GM12864 (cell line): ENCODE results near the gene DNAH3.
A peak's percentile ranks its signal among the peaks of the same experiment; 100 is the strongest.
"Not testable (repeated sequence)": the region's sequence is repeated elsewhere in the genome, so short reads cannot be mapped to it uniquely, and the experiment has no call there.

Experiments used
- DNase-seq: peaks from one replicate; pipeline ENCODE4 v3.0.0-alpha.2; 2011; ENCODE audit warnings: low read depth
- H3K4me3 ChIP-seq: 2 replicates; pipeline ENCODE4 v1.5.1; 2011; ENCODE audit warnings: mild to moderate bottlenecking, low read depth, low read length, control low read depth
- TF ChIP-seq, protein P1 (sequence below): IDR thresholded peaks from 2 replicates; pipeline ENCODE4 v1.5.1; 2011; ENCODE audit warnings: low read depth, mild to moderate bottlenecking, moderate library complexity, low read length, control low read depth, inconsistent platforms; ENCODE audit errors: missing control alignments

DNAH3 gene

GRCh38 chr16:21161211-21161610 is 10.6 kb upstream of the DNAH3 start:
- DNase-seq = no peak
- no peak overlapping the region for H3K4me3 ChIP-seq
- TF ChIP-seq, protein P1, sequence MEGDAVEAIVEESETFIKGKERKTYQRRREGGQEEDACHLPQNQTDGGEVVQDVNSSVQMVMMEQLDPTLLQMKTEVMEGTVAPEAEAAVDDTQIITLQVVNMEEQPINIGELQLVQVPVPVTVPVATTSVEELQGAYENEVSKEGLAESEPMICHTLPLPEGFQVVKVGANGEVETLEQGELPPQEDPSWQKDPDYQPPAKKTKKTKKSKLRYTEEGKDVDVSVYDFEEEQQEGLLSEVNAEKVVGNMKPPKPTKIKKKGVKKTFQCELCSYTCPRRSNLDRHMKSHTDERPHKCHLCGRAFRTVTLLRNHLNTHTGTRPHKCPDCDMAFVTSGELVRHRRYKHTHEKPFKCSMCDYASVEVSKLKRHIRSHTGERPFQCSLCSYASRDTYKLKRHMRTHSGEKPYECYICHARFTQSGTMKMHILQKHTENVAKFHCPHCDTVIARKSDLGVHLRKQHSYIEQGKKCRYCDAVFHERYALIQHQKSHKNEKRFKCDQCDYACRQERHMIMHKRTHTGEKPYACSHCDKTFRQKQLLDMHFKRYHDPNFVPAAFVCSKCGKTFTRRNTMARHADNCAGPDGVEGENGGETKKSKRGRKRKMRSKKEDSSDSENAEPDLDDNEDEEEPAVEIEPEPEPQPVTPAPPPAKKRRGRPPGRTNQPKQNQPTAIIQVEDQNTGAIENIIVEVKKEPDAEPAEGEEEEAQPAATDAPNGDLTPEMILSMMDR = no peak

DNA sequence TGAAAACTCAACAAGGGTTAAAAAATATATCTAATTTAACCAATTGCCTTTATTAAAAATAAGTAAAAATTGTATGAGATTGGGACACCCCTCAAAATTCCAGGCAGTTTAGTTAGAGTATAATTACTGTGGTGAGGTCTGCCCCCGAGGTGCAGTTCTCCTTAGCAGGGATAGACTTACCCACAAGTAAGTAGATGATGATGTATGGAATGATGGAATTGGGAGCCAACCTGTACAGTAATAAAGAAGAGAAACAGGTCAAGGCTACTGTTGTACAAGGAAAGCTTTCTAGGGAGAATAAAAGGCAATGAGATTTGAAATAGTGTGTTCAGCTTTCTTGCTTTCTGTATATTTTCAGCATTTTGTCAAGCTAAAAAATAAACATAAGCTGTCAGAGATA is 9.6 kb upstream of the DNAH3 start:
- no peak for DNase-seq
- H3K4me3 ChIP-seq = no peak overlapping the region
- TF ChIP-seq, protein P1 = no peak

- TF ChIP-seq, protein P1 = no peak
- DNase-seq = no peak
- peak overlapping the region; percentile 64 for H3K4me3 ChIP-seq
Observed at GRCh38 chr16:21159281-21159951, 8.8 kb upstream of the DNAH3 start.

DNA sequence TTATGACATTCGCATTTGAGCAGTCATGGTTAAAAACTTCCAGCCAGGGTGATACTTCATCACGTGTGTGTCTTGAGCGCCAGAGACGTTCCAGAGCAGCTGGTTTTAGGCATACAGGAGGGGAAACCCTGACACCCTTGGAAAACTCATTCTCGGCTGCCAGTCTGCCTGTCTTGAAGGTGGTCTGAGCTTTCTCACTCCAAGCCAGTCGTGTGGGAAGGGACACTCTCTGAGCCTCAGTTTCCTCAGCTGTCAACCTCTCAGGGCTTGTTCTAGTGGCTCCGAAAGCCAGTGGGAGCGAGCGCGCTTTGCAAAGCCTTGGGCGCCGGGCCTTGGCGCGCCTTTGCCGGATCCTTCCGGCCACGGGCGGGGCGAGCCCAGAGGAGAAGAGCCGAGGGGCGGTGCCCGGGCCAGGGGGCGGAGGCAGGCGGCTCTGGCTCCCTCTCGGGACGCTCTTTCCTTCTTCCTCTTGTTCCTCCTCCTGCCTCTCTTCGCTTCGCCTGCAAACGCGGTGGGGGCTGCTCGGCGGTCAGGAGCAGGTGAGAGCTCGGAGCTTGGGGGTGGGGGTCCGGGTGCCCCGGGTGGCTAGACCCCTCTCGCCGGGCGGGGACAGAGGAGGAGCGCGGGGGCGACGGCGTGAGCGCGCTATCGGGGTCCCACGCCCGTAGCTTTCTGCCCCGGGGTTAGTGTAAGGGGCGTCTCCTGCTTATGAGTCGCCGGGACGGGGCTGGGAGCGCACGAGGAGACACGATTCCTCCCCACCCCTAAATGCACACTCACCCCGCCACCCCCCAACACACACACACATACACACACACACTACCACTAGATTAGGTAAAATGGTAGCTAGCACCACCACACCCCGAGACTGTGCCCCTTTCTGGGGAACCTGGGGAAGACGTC is 7.8 kb upstream of the DNAH3 start, which contains the start of gene LDAF1:
Gene LDAF1, plus strand, starts transcription at position 467 of the 903 bp plus-strand sequence. CDS start 2,509 bp downstream, outside the sequence.
- TF ChIP-seq, protein P1 = no peak
- DNase-seq = peak; percentile 16
- H3K4me3 ChIP-seq = peak within 1 kb of the TSS; percentile 64

- no peak overlapping the region for H3K4me3 ChIP-seq
- TF ChIP-seq, protein P1 = no peak
Observed at GRCh38 chr16:21157632-21158031, 7.0 kb upstream of the DNAH3 start.

DNA sequence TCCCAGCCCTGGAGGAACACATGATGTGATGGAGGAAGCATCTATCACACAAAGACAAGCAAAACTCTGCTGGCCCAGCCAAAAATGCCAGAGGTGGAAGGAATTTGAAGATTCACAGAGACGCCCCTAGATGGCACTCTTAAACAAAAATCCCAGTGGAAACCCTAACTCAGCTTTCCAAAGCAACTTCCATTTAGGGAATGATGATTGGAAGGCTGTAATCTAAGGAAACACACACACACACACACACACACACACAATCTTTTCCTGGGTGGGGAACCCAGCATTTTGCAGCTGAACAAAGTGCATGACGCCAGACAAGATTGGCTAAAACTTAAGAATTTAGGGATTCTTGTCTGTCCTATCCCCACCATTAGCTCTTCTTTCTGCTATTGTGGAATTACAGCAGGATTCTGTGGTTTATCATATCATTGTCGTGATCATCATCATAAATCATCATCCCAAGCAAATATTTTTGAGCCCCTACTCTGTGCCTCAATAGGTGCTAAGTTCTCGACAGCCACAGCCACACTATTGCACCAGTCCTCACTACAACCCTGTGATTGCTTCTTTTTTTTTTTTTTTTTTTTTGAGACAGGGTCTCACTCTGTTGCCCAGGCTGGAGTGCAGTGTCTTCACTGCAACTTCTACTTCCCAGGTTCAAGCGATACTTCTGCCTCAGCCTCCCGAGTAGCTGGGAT is 6.3 kb upstream of the DNAH3 start:
- H3K4me3 ChIP-seq = no peak overlapping the region
- TF ChIP-seq, protein P1 = peak; percentile 59
- DNase-seq = no peak

More at GRCh38 chr16:21157632-21158031, 7.0 kb upstream of the DNAH3 start:
- DNase-seq = no peak

- H3K4me3 ChIP-seq, DNase-seq: not testable (repeated sequence)
Observed at GRCh38 chr16:21156011-21156410, 5.4 kb upstream of the DNAH3 start.

DNA sequence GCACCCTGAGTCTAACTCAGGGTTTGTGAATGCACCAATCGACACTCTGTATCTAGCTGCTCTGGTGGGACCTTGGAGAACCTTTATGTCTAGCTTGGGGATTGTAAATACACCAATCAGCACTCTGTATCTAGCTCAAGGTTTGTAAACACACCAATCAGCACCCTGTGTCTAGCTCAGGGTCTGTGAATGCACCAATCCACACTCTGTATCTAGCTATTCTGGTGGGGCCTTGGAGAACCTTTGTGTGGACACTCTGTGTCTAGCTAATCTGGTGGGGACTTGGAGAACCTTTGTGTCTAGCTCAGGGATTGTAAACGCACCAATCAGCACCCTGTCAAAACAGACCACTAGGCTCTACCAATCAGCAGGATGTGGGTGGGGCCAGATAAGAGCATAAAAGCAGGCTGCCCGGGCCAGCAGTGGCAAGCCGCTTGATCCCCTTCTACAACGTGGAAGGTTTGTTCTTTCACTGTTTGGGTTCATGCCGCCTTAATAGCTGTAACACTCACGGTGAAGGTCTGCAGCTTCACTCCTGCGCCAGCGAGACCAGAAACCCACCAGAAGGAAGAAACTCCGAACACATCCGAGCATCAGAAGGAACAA is 2.6 kb upstream of the DNAH3 start:
- DNase-seq = not testable (repeated sequence)

DNA sequence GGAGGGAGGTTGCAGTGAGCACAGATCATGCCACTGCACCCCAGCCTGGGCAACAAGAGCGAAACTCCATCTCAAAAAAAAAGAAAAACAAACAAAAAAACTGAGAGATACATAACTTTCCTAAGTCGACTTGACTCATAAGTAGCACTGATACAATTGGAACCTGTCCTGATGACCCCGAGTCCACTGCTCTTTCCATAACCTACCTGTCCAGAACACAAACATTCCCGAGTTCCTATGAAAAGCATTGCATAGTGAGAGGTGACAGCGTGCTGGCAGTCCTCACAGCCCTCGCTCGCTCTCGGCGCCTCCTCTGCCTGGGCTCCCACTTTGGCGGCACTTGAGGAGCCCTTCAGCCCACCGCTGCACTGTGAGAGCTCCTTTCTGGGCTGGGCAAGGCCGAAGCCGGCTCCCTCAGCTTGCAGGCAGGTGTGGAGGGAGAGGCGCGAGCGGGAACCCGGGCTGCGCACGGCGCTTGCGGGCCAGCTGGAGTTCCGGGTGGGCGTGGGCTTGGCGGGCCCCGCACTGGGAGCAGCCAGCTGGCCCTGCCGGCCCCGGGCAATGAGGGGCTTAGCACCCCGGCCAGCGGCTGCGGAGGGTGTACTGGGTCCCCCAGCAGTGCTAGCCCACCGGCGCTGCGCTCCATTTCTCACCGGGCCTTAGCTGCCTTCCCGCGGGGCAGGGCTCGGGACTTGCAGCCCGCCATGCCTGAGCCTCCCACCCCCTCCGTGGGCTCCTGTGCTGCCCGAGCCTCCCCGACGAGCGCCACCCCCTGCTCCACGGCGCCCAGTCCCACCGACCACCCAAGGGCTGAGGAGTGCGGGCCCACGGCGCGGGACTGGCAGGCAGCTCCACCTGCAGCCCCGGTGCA is 1.7 kb upstream of the DNAH3 start:
- DNase-seq, H3K4me3 ChIP-seq: not testable (repeated sequence)

More for the DNA sequence above, 2.6 kb upstream of the DNAH3 start:
- H3K4me3 ChIP-seq = not testable (repeated sequence)
